ENCODE measurements around the gene RAD51. TPM values are rescaled to one million over a fixed set of nuclear protein-coding genes. Genes with fewer than 3 reads are reported as not detected.

The RAD51 gene
- total RNA-seq, 1 donor = 1.8 TPM

- H3K4me2 ChIP-seq (ENCODE audit: insufficient read depth, low read length) = peak overlapping the region; percentile 86
- H3K4me1 ChIP-seq (ENCODE audit: insufficient read depth, low read length) = peaks cover 15% of the 10 kb centered on the region
- H3K36me3 ChIP-seq (ENCODE audit: insufficient read depth, low read length) = peaks cover 11% of the 10 kb centered on the region
- peaks cover 29% of the 10 kb centered on the region for H3K79me2 ChIP-seq (ENCODE audit: insufficient read depth, low read length)
- H3K4me3 ChIP-seq (ENCODE audit: insufficient read depth, low read length) = peak overlapping the region; percentile 96
- no peaks in the 10 kb centered on the region for H3K27me3 ChIP-seq (ENCODE audit: insufficient read depth, low read length)
- no peak for TF ChIP-seq CTCF (IDR thresholded peaks at IDR 0.05; ENCODE audit: extremely low read depth, low read depth, low read length)
- peak overlapping the region; percentile 88 for H3K27ac ChIP-seq (ENCODE audit: low read depth, low read length)
- peak overlapping the region; percentile 80 for H2AFZ ChIP-seq (ENCODE audit: low read length)
- H4K20me1 ChIP-seq (ENCODE audit: insufficient read depth, low read length) = no peaks in the 10 kb centered on the region
- no peaks in the 10 kb centered on the region for H3K9me3 ChIP-seq (ENCODE audit: low read depth, low read length)
- peak; percentile 55 for DNase-seq (ENCODE audit: insufficient read length, low spot score, missing footprints)
Measured at GRCh38 chr15:40693904-40694687, 878 bp upstream of the RAD51 start.

- peak overlapping the region; percentile 86 for H3K4me2 ChIP-seq (ENCODE audit: insufficient read depth, low read length)
Measured at GRCh38 chr15:40695469-40695890, 506 bp downstream of the RAD51 start.

GRCh38 chr15:40696228-40696627 lies 1.3 kb downstream of the RAD51 start:
- Histone ChIP-seq H3K9me3 (ENCODE audit: low read depth, low read length) (no peaks in the 10 kb centered on the region), H3K27me3 (ENCODE audit: insufficient read depth, low read length) (no peaks in the 10 kb centered on the region), H4K20me1 (ENCODE audit: insufficient read depth, low read length) (no peaks in the 10 kb centered on the region), H3K36me3 (ENCODE audit: insufficient read depth, low read length) (peaks cover 22% of the 10 kb centered on the region), H3K4me1 (ENCODE audit: insufficient read depth, low read length) (peaks cover 15% of the 10 kb centered on the region), H3K79me2 (ENCODE audit: insufficient read depth, low read length) (peaks cover 29% of the 10 kb centered on the region), H3K4me2 (ENCODE audit: insufficient read depth, low read length) (peak overlapping the region; percentile 86), H3K4me3 (ENCODE audit: insufficient read depth, low read length) (peak overlapping the region; percentile 96), H2AFZ (ENCODE audit: low read length) (peak overlapping the region; percentile 80), H3K27ac (ENCODE audit: low read depth, low read length) (peak overlapping the region; percentile 88)
- no peak for TF ChIP-seq CTCF (IDR thresholded peaks at IDR 0.05; ENCODE audit: extremely low read depth, low read depth, low read length)
- no peak for DNase-seq (ENCODE audit: insufficient read length, low spot score, missing footprints)

More at GRCh38 chr15:40695469-40695890, 506 bp downstream of the RAD51 start:
- Histone ChIP-seq H3K79me2 (ENCODE audit: insufficient read depth, low read length) (peaks cover 29% of the 10 kb centered on the region), H3K4me3 (ENCODE audit: insufficient read depth, low read length) (peak overlapping the region; percentile 96), H3K36me3 (ENCODE audit: insufficient read depth, low read length) (peaks cover 17% of the 10 kb centered on the region), H3K27me3 (ENCODE audit: insufficient read depth, low read length) (no peaks in the 10 kb centered on the region), H3K4me1 (ENCODE audit: insufficient read depth, low read length) (peaks cover 15% of the 10 kb centered on the region), H2AFZ (ENCODE audit: low read length) (peak overlapping the region; percentile 80), H4K20me1 (ENCODE audit: insufficient read depth, low read length) (no peaks in the 10 kb centered on the region), H3K9me3 (ENCODE audit: low read depth, low read length) (no peaks in the 10 kb centered on the region), H3K27ac (ENCODE audit: low read depth, low read length) (peak overlapping the region; percentile 88)
- peak; percentile 80 for DNase-seq (ENCODE audit: insufficient read length, low spot score, missing footprints)
- no peak for TF ChIP-seq CTCF (IDR thresholded peaks at IDR 0.05; ENCODE audit: extremely low read depth, low read depth, low read length)

GRCh38 chr15:40697916-40698315 lies 2.9 kb downstream of the RAD51 start:
- Histone ChIP-seq H4K20me1 (ENCODE audit: insufficient read depth, low read length) (no peaks in the 10 kb centered on the region), H3K4me1 (ENCODE audit: insufficient read depth, low read length) (peaks cover 15% of the 10 kb centered on the region), H2AFZ (ENCODE audit: low read length) (no peak overlapping the region), H3K36me3 (ENCODE audit: insufficient read depth, low read length) (peaks cover 15% of the 10 kb centered on the region), H3K79me2 (ENCODE audit: insufficient read depth, low read length) (peaks cover 29% of the 10 kb centered on the region), H3K9me3 (ENCODE audit: low read depth, low read length) (no peaks in the 10 kb centered on the region), H3K4me3 (ENCODE audit: insufficient read depth, low read length) (no peak overlapping the region), H3K27ac (ENCODE audit: low read depth, low read length) (no peak overlapping the region), H3K27me3 (ENCODE audit: insufficient read depth, low read length) (no peaks in the 10 kb centered on the region), H3K4me2 (ENCODE audit: insufficient read depth, low read length) (no peak overlapping the region)
- TF ChIP-seq CTCF (IDR thresholded peaks at IDR 0.05; ENCODE audit: extremely low read depth, low read depth, low read length) = no peak
- no peak for DNase-seq (ENCODE audit: insufficient read length, low spot score, missing footprints)
